HG03280 (cell line): ENCODE measurements around the gene ACTR5.

ENCODE experiments used
- ATAC-seq: cut with Tn5 transposase; IDR thresholded peaks from one replicate; pipeline ENCODE4 v1.9.1; 2021; ENCODE audit warnings: mild to moderate bottlenecking, moderate library complexity; ENCODE audit not compliant: unreplicated experiment

Gene ACTR5

GRCh38 chr20:38748097-38748860, at the start of gene ACTR5:
Gene ACTR5 (plus strand): TSS chr20:38748460. CDS start chr20:38748479, 19 bp downstream.
- ATAC-seq = peak; percentile 90

- no peak for ATAC-seq
These were observed 49.7 kb upstream of the ACTR5 start for GRCh38 chr20:38698541-38698940.

GRCh38 chr20:38700141-38700540, 48.1 kb upstream of the ACTR5 start:
- no peak for ATAC-seq

- ATAC-seq = no peak
These were observed 47.3 kb upstream of the ACTR5 start for GRCh38 chr20:38700926-38701325.

GRCh38 chr20:38703526-38703925, 44.7 kb upstream of the ACTR5 start:
- no peak for ATAC-seq

- ATAC-seq = no peak
These were observed 44.1 kb upstream of the ACTR5 start for GRCh38 chr20:38704136-38704535.

- no peak for ATAC-seq
These were observed 41.8 kb upstream of the ACTR5 start for GRCh38 chr20:38706509-38706908.

- no peak for ATAC-seq
These were observed 34.0 kb upstream of the ACTR5 start for GRCh38 chr20:38714308-38714707.

GRCh38 chr20:38715646-38716045, 32.6 kb upstream of the ACTR5 start:
- ATAC-seq = no peak

- ATAC-seq = no peak
These were observed 25.6 kb upstream of the ACTR5 start for GRCh38 chr20:38722683-38723016.

- no peak for ATAC-seq
These were observed 25.0 kb upstream of the ACTR5 start for GRCh38 chr20:38723017-38723847.

GRCh38 chr20:38723848-38724625, 24.2 kb upstream of the ACTR5 start, which contains the start of gene SLC32A1:
Gene SLC32A1 (plus strand): TSS chr20:38724486. CDS start chr20:38724725, 239 bp downstream.
- ATAC-seq = no peak

GRCh38 chr20:38724626-38725147, 23.6 kb upstream of the ACTR5 start:
- ATAC-seq = no peak

GRCh38 chr20:38725148-38725901, 22.9 kb upstream of the ACTR5 start:
- ATAC-seq = no peak

GRCh38 chr20:38725931-38726803, 22.1 kb upstream of the ACTR5 start:
- ATAC-seq = no peak

- no peak for ATAC-seq
These were observed 21.3 kb upstream of the ACTR5 start for GRCh38 chr20:38726804-38727606.

GRCh38 chr20:38727607-38728190, 20.6 kb upstream of the ACTR5 start:
- no peak for ATAC-seq

- ATAC-seq = no peak
These were observed 20.0 kb upstream of the ACTR5 start for GRCh38 chr20:38728191-38728781.
